ENCODE data around the gene APCDD1. TPM values are rescaled to one million over a fixed set of nuclear protein-coding genes. Genes with fewer than 3 reads are reported as not detected.

APCDD1 gene
- total and polyA plus RNA-seq, 2 experiments from 2014 or later = 0.31 to 1.0 TPM

DNA sequence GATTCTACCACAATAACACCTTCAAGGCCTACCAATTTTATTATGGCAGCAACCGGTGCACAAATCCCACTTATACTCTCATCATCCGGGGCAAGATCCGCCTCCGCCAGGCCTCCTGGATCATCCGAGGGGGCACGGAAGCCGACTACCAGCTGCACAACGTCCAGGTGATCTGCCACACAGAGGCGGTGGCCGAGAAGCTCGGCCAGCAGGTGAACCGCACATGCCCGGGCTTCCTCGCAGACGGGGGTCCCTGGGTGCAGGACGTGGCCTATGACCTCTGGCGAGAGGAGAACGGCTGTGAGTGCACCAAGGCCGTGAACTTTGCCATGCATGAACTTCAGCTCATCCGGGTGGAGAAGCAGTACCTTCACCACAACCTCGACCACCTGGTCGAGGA, 17.1 kb downstream of the APCDD1 start (continued):
- TF ChIP-seq, protein P1, sequence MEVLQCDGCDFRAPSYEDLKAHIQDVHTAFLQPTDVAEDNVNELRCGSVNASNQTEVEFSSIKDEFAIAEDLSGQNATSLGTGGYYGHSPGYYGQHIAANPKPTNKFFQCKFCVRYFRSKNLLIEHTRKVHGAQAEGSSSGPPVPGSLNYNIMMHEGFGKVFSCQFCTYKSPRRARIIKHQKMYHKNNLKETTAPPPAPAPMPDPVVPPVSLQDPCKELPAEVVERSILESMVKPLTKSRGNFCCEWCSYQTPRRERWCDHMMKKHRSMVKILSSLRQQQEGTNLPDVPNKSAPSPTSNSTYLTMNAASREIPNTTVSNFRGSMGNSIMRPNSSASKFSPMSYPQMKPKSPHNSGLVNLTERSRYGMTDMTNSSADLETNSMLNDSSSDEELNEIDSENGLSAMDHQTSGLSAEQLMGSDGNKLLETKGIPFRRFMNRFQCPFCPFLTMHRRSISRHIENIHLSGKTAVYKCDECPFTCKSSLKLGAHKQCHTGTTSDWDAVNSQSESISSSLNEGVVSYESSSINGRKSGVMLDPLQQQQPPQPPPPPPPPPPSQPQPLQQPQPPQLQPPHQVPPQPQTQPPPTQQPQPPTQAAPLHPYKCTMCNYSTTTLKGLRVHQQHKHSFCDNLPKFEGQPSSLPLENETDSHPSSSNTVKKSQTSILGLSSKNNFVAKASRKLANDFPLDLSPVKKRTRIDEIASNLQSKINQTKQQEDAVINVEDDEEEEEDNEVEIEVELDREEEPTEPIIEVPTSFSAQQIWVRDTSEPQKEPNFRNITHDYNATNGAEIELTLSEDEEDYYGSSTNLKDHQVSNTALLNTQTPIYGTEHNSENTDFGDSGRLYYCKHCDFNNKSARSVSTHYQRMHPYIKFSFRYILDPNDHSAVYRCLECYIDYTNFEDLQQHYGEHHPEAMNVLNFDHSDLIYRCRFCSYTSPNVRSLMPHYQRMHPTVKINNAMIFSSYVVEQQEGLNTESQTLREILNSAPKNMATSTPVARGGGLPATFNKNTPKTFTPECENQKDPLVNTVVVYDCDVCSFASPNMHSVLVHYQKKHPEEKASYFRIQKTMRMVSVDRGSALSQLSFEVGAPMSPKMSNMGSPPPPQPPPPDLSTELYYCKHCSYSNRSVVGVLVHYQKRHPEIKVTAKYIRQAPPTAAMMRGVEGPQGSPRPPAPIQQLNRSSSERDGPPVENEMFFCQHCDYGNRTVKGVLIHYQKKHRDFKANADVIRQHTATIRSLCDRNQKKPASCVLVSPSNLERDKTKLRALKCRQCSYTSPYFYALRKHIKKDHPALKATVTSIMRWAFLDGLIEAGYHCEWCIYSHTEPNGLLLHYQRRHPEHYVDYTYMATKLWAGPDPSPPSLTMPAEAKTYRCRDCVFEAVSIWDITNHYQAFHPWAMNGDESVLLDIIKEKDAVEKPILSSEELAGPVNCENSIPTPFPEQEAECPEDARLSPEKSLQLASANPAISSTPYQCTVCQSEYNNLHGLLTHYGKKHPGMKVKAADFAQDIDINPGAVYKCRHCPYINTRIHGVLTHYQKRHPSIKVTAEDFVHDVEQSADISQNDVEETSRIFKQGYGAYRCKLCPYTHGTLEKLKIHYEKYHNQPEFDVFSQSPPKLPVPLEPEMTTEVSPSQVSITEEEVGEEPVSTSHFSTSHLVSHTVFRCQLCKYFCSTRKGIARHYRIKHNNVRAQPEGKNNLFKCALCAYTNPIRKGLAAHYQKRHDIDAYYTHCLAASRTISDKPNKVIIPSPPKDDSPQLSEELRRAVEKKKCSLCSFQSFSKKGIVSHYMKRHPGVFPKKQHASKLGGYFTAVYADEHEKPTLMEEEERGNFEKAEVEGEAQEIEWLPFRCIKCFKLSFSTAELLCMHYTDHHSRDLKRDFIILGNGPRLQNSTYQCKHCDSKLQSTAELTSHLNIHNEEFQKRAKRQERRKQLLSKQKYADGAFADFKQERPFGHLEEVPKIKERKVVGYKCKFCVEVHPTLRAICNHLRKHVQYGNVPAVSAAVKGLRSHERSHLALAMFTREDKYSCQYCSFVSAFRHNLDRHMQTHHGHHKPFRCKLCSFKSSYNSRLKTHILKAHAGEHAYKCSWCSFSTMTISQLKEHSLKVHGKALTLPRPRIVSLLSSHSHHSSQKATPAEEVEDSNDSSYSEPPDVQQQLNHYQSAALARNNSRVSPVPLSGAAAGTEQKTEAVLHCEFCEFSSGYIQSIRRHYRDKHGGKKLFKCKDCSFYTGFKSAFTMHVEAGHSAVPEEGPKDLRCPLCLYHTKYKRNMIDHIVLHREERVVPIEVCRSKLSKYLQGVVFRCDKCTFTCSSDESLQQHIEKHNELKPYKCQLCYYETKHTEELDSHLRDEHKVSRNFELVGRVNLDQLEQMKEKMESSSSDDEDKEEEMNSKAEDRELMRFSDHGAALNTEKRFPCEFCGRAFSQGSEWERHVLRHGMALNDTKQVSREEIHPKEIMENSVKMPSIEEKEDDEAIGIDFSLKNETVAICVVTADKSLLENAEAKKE (CRISPR knock-in tag; IDR thresholded peaks at IDR 0.05) = no peak
- TF ChIP-seq JUNB (IDR thresholded peaks at IDR 0.05; ENCODE audit: unreplicated experiment) (no peak), NANOG (IDR thresholded peaks at IDR 0.05; ENCODE audit: borderline replicate concordance) (no peak), ZNF114 (CRISPR knock-in tag; IDR thresholded peaks at IDR 0.05) (no peak), EZH2phosphoT487 (IDR thresholded peaks at IDR 0.05; ENCODE audit: unreplicated experiment) (no peak), CREB1 (CRISPR knock-in tag; IDR thresholded peaks at IDR 0.05; ENCODE audit: low read depth) (no peak), STAT1 (IDR thresholded peaks at IDR 0.05; ENCODE audit: unreplicated experiment) (no peak), POLR2AphosphoS5 (IDR thresholded peaks at IDR 0.05; ENCODE audit: low read depth) (no peak), ZNF331 (CRISPR knock-in tag; IDR thresholded peaks at IDR 0.05; ENCODE audit: low read depth) (no peak)
- TF ChIP-seq, protein P2, sequence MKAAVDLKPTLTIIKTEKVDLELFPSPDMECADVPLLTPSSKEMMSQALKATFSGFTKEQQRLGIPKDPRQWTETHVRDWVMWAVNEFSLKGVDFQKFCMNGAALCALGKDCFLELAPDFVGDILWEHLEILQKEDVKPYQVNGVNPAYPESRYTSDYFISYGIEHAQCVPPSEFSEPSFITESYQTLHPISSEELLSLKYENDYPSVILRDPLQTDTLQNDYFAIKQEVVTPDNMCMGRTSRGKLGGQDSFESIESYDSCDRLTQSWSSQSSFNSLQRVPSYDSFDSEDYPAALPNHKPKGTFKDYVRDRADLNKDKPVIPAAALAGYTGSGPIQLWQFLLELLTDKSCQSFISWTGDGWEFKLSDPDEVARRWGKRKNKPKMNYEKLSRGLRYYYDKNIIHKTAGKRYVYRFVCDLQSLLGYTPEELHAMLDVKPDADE (IDR thresholded peaks at IDR 0.05) = no peak
- TF ChIP-seq, protein P3, sequence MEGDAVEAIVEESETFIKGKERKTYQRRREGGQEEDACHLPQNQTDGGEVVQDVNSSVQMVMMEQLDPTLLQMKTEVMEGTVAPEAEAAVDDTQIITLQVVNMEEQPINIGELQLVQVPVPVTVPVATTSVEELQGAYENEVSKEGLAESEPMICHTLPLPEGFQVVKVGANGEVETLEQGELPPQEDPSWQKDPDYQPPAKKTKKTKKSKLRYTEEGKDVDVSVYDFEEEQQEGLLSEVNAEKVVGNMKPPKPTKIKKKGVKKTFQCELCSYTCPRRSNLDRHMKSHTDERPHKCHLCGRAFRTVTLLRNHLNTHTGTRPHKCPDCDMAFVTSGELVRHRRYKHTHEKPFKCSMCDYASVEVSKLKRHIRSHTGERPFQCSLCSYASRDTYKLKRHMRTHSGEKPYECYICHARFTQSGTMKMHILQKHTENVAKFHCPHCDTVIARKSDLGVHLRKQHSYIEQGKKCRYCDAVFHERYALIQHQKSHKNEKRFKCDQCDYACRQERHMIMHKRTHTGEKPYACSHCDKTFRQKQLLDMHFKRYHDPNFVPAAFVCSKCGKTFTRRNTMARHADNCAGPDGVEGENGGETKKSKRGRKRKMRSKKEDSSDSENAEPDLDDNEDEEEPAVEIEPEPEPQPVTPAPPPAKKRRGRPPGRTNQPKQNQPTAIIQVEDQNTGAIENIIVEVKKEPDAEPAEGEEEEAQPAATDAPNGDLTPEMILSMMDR (conservative IDR thresholded peaks at IDR 0.05; ENCODE audit: low read depth in 2 of 2) = no peak

Measured in GM23338 (cell line).